HepG2 (cell line): ENCODE results near the gene DNMBP. TPM values are rescaled to one million over a fixed set of nuclear protein-coding genes. Genes with fewer than 3 reads are reported as not detected.

Source experiments
- AKAP8 ChIP-seq: sonication (generic); formaldehyde crosslinking; IDR thresholded peaks from 2 replicates; pipeline ENCODE4 v1.5.1; 2020; ENCODE audit warnings: mild to moderate bottlenecking, missing genetic modification reagents
- NCOA5 ChIP-seq: sonication (generic); formaldehyde crosslinking; IDR thresholded peaks from 2 replicates; pipeline ENCODE4 v1.4.0; 2020; ENCODE audit warnings: missing genetic modification reagents
- TCF7L2 ChIP-seq: IDR thresholded peaks from 2 replicates; pipeline ENCODE4 v1.6.1; 2011; ENCODE audit warnings: mild to moderate bottlenecking, low read depth, low read length, moderate library complexity
- TMF1 ChIP-seq: sonication (generic); formaldehyde crosslinking; IDR thresholded peaks from 2 replicates; pipeline ENCODE4 v1.8.1; 2022; ENCODE audit warnings: low read depth, missing genetic modification reagents
- ZNF143 ChIP-seq: sonication (generic); formaldehyde crosslinking; IDR thresholded peaks from 2 replicates; pipeline ENCODE4 v1.4.0; 2020; ENCODE audit warnings: missing genetic modification reagents
- ZNF20 ChIP-seq: sonication (generic); formaldehyde crosslinking; IDR thresholded peaks from 2 replicates; pipeline ENCODE4 v1.4.0; 2020; ENCODE audit warnings: mild to moderate bottlenecking, moderate library complexity, missing genetic modification reagents
- ZNF761 ChIP-seq: sonication (generic); formaldehyde crosslinking; conservative IDR thresholded peaks from 2 replicates; pipeline ENCODE4 v1.4.0; 2020; ENCODE audit warnings: mild to moderate bottlenecking, missing genetic modification reagents
- ZSCAN30 ChIP-seq: sonication (generic); formaldehyde crosslinking; IDR thresholded peaks from 2 replicates; pipeline ENCODE4 v1.5.0; 2020; ENCODE audit warnings: mild to moderate bottlenecking, missing genetic modification reagents
- polyA plus RNA-seq, 8 experiments: library from polyadenylated mRNA; depleted of rRNA in 3 of 8; stranded (reverse) in 7 of 8; unstranded in 1 of 8; fragments of >200 nt; fragmentation: Illumina TruSeq in 4 of 8; extraction: Trizol in 4 of 8; gene quantifications; 2 replicates each; pipeline versions ENCODE4 v1.2.1 to v1.2.3, GENCODE V29; 2011 to 2016; ENCODE audit warnings: low read depth in 4 of 8, missing spikeins in 1 of 8, mixed read lengths in 1 of 8; ENCODE audit not compliant: insufficient read depth in 1 of 8
- total RNA-seq, 5 experiments: library from RNA; depleted of rRNA; stranded (reverse); fragments of >200 nt; fragmentation: Illumina TruSeq; extraction: Trizol; gene quantifications; 2 replicates each; pipeline ENCODE4 v1.2.3, GENCODE V29; 2016; ENCODE audit warnings: low read depth in 1 of 5
- TF ChIP-seq, protein P1 (sequence below): sonication (generic); formaldehyde crosslinking; IDR thresholded peaks from 2 replicates; pipeline ENCODE4 v1.4.0; 2020; ENCODE audit warnings: missing genetic modification reagents, borderline replicate concordance
- TF ChIP-seq, protein P2 (sequence below): sonication (generic); formaldehyde crosslinking; IDR thresholded peaks from 2 replicates; pipeline ENCODE4 v1.4.0; 2020; ENCODE audit warnings: missing genetic modification reagents
- TF ChIP-seq, protein P3 (sequence below): IDR thresholded peaks from 2 replicates; pipeline ENCODE4 v1.4.0; 2020; ENCODE audit warnings: mild to moderate bottlenecking, missing genetic modification reagents
- TF ChIP-seq, protein P4 (sequence below): sonication (generic); formaldehyde crosslinking; IDR thresholded peaks from 2 replicates; pipeline ENCODE4 v1.4.0; 2020; ENCODE audit warnings: low read depth, mild to moderate bottlenecking, missing genetic modification reagents
- TF ChIP-seq, protein P5 (sequence below): IDR thresholded peaks from 2 replicates; pipeline ENCODE4 v1.6.1; 2012; ENCODE audit warnings: inconsistent platforms
- TF ChIP-seq, protein P6 (sequence below): sonication (generic); formaldehyde crosslinking; IDR thresholded peaks from 2 replicates; pipeline ENCODE4 v1.4.0; 2020; ENCODE audit warnings: missing genetic modification reagents

The DNMBP gene
- total and polyA plus RNA-seq, 2 of the 13 experiments (the other 11 are each of a cell fraction or from before 2014, with no cell fraction given): 3.6 to 6.3 TPM

DNA sequence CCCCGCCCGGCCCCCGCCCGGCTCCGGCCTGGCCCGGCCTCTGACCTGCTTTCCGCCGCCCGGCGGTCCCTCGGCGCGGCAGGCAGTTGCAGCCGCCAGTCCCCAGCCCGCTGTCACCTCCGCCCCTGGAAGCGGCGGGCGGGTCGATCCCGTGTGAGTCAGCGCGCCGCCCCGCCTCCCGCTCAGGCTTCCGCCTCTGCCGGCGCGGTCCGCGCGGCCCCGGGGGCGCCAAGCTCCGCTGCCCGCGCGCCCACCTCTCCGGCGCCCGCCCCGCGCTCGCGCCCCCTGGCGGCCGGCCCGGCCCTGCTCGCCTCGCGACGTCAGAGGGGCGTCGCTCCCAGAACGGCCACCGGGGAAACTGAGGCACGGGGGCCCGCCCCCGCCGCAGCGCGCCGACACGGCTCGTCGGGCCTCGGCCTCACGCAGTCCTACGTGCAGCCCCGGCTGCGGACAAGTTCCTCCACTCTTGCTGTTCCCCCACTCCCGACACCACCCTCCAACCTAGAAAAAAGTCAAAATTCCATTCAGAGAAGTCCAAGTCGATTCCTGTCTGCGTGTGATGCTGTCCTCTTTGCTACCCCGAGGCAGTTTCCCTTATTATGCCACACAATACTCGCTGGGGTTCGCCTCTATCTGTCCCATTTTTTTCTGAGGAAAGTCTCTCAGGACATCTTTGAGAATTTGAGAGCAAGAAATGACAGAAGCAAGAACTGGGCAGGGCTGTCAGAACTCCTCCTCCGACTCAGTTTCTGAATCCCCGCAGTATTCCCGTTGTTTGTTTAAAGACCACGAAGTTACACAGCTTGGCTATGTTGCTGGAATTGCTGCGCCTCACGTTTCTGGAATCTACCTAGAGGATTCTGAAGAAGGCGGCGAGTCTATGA is at the start of gene DNMBP (continued):
- TF ChIP-seq, protein P1, sequence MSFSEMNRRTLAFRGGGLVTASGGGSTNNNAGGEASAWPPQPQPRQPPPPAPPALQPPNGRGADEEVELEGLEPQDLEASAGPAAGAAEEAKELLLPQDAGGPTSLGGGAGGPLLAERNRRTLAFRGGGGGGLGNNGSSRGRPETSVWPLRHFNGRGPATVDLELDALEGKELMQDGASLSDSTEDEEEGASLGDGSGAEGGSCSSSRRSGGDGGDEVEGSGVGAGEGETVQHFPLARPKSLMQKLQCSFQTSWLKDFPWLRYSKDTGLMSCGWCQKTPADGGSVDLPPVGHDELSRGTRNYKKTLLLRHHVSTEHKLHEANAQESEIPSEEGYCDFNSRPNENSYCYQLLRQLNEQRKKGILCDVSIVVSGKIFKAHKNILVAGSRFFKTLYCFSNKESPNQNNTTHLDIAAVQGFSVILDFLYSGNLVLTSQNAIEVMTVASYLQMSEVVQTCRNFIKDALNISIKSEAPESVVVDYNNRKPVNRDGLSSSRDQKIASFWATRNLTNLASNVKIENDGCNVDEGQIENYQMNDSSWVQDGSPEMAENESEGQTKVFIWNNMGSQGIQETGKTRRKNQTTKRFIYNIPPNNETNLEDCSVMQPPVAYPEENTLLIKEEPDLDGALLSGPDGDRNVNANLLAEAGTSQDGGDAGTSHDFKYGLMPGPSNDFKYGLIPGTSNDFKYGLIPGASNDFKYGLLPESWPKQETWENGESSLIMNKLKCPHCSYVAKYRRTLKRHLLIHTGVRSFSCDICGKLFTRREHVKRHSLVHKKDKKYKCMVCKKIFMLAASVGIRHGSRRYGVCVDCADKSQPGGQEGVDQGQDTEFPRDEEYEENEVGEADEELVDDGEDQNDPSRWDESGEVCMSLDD (CRISPR knock-in tag): no peak
- 0 out of 2 replicates have a peak, but pooled peaks have one; percentile 19 for TF ChIP-seq ZNF143
- no peak for TF ChIP-seq NCOA5 (CRISPR knock-in tag)
- TF ChIP-seq, protein P2, sequence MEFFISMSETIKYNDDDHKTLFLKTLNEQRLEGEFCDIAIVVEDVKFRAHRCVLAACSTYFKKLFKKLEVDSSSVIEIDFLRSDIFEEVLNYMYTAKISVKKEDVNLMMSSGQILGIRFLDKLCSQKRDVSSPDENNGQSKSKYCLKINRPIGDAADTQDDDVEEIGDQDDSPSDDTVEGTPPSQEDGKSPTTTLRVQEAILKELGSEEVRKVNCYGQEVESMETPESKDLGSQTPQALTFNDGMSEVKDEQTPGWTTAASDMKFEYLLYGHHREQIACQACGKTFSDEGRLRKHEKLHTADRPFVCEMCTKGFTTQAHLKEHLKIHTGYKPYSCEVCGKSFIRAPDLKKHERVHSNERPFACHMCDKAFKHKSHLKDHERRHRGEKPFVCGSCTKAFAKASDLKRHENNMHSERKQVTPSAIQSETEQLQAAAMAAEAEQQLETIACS (CRISPR knock-in tag): peak; percentile 73
- no peak for TF ChIP-seq ZSCAN30 (CRISPR knock-in tag)
- TF ChIP-seq ZNF761 (CRISPR knock-in tag): 0 out of 2 replicates have a peak, but pooled peaks have one; percentile 40
- TF ChIP-seq TCF7L2: no peak
- TF ChIP-seq, protein P3, sequence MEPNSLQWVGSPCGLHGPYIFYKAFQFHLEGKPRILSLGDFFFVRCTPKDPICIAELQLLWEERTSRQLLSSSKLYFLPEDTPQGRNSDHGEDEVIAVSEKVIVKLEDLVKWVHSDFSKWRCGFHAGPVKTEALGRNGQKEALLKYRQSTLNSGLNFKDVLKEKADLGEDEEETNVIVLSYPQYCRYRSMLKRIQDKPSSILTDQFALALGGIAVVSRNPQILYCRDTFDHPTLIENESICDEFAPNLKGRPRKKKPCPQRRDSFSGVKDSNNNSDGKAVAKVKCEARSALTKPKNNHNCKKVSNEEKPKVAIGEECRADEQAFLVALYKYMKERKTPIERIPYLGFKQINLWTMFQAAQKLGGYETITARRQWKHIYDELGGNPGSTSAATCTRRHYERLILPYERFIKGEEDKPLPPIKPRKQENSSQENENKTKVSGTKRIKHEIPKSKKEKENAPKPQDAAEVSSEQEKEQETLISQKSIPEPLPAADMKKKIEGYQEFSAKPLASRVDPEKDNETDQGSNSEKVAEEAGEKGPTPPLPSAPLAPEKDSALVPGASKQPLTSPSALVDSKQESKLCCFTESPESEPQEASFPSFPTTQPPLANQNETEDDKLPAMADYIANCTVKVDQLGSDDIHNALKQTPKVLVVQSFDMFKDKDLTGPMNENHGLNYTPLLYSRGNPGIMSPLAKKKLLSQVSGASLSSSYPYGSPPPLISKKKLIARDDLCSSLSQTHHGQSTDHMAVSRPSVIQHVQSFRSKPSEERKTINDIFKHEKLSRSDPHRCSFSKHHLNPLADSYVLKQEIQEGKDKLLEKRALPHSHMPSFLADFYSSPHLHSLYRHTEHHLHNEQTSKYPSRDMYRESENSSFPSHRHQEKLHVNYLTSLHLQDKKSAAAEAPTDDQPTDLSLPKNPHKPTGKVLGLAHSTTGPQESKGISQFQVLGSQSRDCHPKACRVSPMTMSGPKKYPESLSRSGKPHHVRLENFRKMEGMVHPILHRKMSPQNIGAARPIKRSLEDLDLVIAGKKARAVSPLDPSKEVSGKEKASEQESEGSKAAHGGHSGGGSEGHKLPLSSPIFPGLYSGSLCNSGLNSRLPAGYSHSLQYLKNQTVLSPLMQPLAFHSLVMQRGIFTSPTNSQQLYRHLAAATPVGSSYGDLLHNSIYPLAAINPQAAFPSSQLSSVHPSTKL: peak; percentile 4; the same call in 1 of the 2 replicates
- TF ChIP-seq AKAP8 (CRISPR knock-in tag): peak; percentile 53; the same call in 1 of the 2 replicates
- peak; percentile 72 for TF ChIP-seq TMF1
- no peak for TF ChIP-seq ZNF20
- TF ChIP-seq, protein P4, sequence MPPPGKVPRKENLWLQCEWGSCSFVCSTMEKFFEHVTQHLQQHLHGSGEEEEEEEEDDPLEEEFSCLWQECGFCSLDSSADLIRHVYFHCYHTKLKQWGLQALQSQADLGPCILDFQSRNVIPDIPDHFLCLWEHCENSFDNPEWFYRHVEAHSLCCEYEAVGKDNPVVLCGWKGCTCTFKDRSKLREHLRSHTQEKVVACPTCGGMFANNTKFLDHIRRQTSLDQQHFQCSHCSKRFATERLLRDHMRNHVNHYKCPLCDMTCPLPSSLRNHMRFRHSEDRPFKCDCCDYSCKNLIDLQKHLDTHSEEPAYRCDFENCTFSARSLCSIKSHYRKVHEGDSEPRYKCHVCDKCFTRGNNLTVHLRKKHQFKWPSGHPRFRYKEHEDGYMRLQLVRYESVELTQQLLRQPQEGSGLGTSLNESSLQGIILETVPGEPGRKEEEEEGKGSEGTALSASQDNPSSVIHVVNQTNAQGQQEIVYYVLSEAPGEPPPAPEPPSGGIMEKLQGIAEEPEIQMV (CRISPR knock-in tag): peak; percentile 26; the same call in 1 of the 2 replicates
- TF ChIP-seq, protein P5, sequence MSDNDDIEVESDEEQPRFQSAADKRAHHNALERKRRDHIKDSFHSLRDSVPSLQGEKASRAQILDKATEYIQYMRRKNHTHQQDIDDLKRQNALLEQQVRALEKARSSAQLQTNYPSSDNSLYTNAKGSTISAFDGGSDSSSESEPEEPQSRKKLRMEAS: peak; percentile 77
- TF ChIP-seq, protein P6, sequence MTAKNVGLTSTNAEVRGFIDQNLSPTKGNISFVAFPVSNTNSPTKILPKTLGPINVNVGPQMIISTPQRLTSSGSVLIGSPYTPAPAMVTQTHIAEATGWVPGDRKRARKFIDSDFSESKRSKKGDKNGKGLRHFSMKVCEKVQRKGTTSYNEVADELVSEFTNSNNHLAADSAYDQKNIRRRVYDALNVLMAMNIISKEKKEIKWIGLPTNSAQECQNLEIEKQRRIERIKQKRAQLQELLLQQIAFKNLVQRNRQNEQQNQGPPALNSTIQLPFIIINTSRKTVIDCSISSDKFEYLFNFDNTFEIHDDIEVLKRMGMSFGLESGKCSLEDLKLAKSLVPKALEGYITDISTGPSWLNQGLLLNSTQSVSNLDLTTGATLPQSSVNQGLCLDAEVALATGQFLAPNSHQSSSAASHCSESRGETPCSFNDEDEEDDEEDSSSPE (CRISPR knock-in tag): peak; percentile 54; the same call in 1 of the 2 replicates
